ENCODE measurements around the gene GTF2E1.
"Not testable (repeated sequence)": the region's sequence is repeated elsewhere in the genome, so short reads cannot be mapped to it uniquely, and the experiment has no call there.

GTF2E1 gene

GRCh38 chr3:120742198-120742848 is at the start of gene GTF2E1, which contains the start of gene RABL3:
Gene GTF2E1 (plus strand): TSS chr3:120742744. CDS start chr3:120750553, 7,809 bp downstream.
Gene RABL3 (minus strand): TSS chr3:120742516. CDS start chr3:120742507, 9 bp downstream.
- peak; percentile 87 to 92 for DNase-seq

GRCh38 chr3:120693439-120694171 is 48.9 kb upstream of the GTF2E1 start:
- no peak for DNase-seq

- no peak for DNase-seq
Observed at GRCh38 chr3:120699333-120699732, 43.2 kb upstream of the GTF2E1 start.

- no peak for DNase-seq
Observed at GRCh38 chr3:120705884-120706582, 36.5 kb upstream of the GTF2E1 start.

GRCh38 chr3:120706950-120707349 is 35.6 kb upstream of the GTF2E1 start:
- no peak for DNase-seq

- no peak for DNase-seq
Observed at GRCh38 chr3:120708408-120708807, 34.1 kb upstream of the GTF2E1 start.

GRCh38 chr3:120710369-120710768 is 32.2 kb upstream of the GTF2E1 start:
- no peak for DNase-seq

GRCh38 chr3:120713262-120713661 is 29.3 kb upstream of the GTF2E1 start:
- no peak for DNase-seq

GRCh38 chr3:120719167-120719834 is 23.2 kb upstream of the GTF2E1 start:
- DNase-seq = peak; percentile 9 to 25

GRCh38 chr3:120726791-120727190 is 15.8 kb upstream of the GTF2E1 start:
- no peak for DNase-seq

- no peak for DNase-seq
Observed at GRCh38 chr3:120730576-120731542, 11.7 kb upstream of the GTF2E1 start.

GRCh38 chr3:120738006-120738405 is 4.5 kb upstream of the GTF2E1 start:
- DNase-seq = not testable (repeated sequence)

GRCh38 chr3:120741320-120741719 is 1.2 kb upstream of the GTF2E1 start:
- no peak for DNase-seq

- no peak for DNase-seq
Observed at GRCh38 chr3:120741837-120742197, 727 bp upstream of the GTF2E1 start.

- peak in 1 of 2 donors; percentile 17 for DNase-seq
Observed at GRCh38 chr3:120742849-120743365, 363 bp downstream of the GTF2E1 start.

- no peak for DNase-seq
Observed at GRCh38 chr3:120743556-120744195, 1.1 kb downstream of the GTF2E1 start.

GRCh38 chr3:120745466-120745865 is 2.9 kb downstream of the GTF2E1 start:
- DNase-seq = no peak

GRCh38 chr3:120749843-120750242 is 7.3 kb downstream of the GTF2E1 start:
- DNase-seq = no peak

- DNase-seq = no peak
Observed at GRCh38 chr3:120752230-120752629, 9.7 kb downstream of the GTF2E1 start.

- no peak for DNase-seq
Observed at GRCh38 chr3:120752865-120753264, 10.3 kb downstream of the GTF2E1 start.

GRCh38 chr3:120753810-120754209 is 11.3 kb downstream of the GTF2E1 start:
- DNase-seq = no peak
